GM12864 (cell line): ENCODE measurements around the gene ANGPTL5.

Experiments
- DNase-seq: peaks from one replicate; pipeline ENCODE4 v3.0.0-alpha.2; 2011; ENCODE audit warnings: low read depth
- H3K4me3 ChIP-seq: 2 replicates; pipeline ENCODE4 v1.5.1; 2011; ENCODE audit warnings: mild to moderate bottlenecking, low read depth, low read length, control low read depth
- CTCF ChIP-seq: IDR thresholded peaks from 2 replicates; pipeline ENCODE4 v1.5.1; 2011; ENCODE audit warnings: low read depth, mild to moderate bottlenecking, moderate library complexity, low read length, control low read depth, inconsistent platforms; ENCODE audit errors: missing control alignments

ANGPTL5 gene

DNA sequence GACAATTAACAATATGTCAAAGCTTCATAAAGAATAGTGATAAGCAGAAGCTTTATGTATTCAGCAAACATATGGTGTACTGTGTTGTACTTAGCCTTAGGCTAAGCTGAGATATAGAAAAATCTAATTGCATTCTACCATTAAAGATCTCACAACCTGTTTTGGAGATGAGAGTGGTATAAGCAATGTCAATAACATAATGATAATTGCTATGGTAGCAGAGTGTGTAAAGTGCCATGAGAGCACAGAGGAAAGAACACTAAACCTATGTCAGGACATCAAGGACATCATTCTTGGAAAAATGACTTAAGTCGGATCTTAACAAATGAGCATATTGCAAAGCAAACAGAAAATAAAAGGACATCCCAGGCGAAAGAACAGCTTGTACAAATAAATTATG is 28.6 kb upstream of the ANGPTL5 start:
- DNase-seq = no peak
- no peak overlapping the region for H3K4me3 ChIP-seq
- no peak for TF ChIP-seq CTCF

GRCh38 chr11:101940901-101941520 is 24.7 kb upstream of the ANGPTL5 start:
- DNase-seq = no peak
- no peak for TF ChIP-seq CTCF
- no peak overlapping the region for H3K4me3 ChIP-seq

- no peak for TF ChIP-seq CTCF
- H3K4me3 ChIP-seq = no peak overlapping the region
- no peak for DNase-seq
These were observed 15.4 kb upstream of the ANGPTL5 start for GRCh38 chr11:101931692-101932091.

DNA sequence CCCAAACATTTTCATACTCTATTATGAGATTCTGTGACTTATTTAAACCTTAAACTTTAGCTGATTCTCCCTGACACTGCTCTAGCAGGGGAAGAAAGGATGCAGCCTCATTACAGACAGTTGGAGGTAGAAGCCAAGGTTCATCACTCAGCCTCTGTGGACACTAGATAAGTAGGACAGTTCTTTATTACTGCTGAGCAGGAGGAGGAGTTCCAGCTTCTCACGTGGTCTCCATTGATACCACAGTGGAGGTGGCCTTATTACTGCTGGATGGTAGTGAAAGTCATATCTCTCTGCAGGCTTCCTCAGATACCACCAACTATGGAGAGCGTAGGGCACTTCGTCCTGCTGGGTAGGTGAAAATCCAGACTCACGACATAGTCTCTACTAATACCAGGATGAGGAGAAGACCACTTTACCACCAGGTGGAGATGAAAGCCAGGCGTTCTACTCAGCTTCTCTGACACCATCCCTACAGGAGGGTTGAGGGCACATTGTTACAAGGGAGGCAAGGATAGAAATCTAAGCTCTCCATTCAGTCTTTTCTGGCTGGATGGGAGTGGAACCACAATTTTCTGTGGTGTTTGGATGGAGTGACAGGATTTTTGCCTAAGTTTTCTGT is 13.1 kb upstream of the ANGPTL5 start:
- no peak for TF ChIP-seq CTCF
- DNase-seq = no peak
- H3K4me3 ChIP-seq = no peak overlapping the region

- TF ChIP-seq CTCF = no peak
- no peak for DNase-seq
- H3K4me3 ChIP-seq = no peak overlapping the region
These were observed 7.2 kb upstream of the ANGPTL5 start for GRCh38 chr11:101923554-101923953.

DNA sequence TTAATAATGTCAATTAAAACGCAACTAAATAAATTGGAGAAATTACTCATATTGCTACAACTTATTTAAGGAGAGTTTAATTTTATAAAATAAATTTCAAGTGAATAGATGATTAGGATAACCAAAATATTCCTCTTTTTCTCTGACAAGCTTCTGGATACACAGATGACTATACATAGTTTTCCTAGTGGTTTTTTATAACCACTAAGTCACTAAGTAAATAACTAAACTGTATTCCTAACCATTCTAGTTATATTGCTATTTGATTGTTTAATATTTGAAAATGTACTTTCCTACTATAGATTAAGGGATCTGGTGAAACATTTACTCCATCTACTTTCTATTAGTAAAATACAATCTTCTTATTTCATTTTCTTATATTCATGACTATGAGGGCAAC is 4.7 kb upstream of the ANGPTL5 start:
- no peak overlapping the region for H3K4me3 ChIP-seq
- DNase-seq = no peak
- no peak for TF ChIP-seq CTCF

- DNase-seq = no peak
- H3K4me3 ChIP-seq = no peak overlapping the region
- TF ChIP-seq CTCF = no peak
These were observed 904 bp upstream of the ANGPTL5 start for GRCh38 chr11:101917226-101917625.
